ENCODE results near the gene POMT2.

DNA sequence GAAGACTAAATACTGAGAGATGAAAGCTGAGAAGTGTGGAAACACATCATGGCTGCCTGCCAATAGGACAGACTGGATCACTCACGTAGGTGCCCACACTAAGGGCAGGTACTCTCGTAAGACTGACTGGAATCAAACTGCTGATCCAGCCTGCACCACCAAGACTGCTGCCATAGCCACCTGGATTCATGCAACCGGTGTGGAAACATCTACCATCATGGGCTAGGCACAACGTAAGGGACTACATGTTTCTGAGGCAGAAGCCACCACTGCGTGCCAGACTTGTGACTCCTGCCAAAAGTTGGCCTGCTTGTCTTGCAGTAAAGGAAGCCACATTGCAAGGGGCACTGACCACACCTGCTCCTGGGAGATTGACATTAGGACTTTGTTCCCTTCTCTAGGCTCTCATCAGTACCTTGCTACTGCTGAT lies 3.8 kb downstream of the POMT2 start:
- TF ChIP-seq CTCF (IDR thresholded peaks at IDR 0.05; ENCODE audit: poor library complexity) (no peak), EZH2 (IDR thresholded peaks at IDR 0.05; ENCODE audit: borderline replicate concordance) (no peak), EZH2phosphoT487 (IDR thresholded peaks at IDR 0.05; ENCODE audit: low read depth, severe bottlenecking, unreplicated experiment) (no peak)
